Mesothelial cell of epicardium (in vitro differentiated cells): ENCODE measurements around the gene SUCLG2. TPM values are rescaled to one million over a fixed set of nuclear protein-coding genes. Genes with fewer than 3 reads are reported as not detected.
A peak's percentile ranks its signal among the peaks of the same experiment; 100 is the strongest.

Experiments used
- DNase-seq, 2 experiments: peaks; one replicate each; pipeline ENCODE4 v3.0.0; 2021; ENCODE audit warnings: low spot score in 2 of 2; ENCODE audit not compliant: unreplicated experiment in 2 of 2
- H3K27ac Mint-ChIP-seq: 2 replicates; pipeline ENCODE4 v1.8.0; 2021; ENCODE audit warnings: mixed read lengths
- H3K27me3 Mint-ChIP-seq: 2 replicates; pipeline ENCODE4 v1.8.0; 2021; ENCODE audit warnings: low read depth, mixed read lengths
- H3K36me3 Mint-ChIP-seq: 2 replicates; pipeline ENCODE4 v1.8.0; 2021; ENCODE audit warnings: mixed read lengths
- H3K4me1 Mint-ChIP-seq: 2 replicates; pipeline ENCODE4 v1.8.0; 2021; ENCODE audit warnings: mixed read lengths
- H3K4me3 Mint-ChIP-seq: 2 replicates; pipeline ENCODE4 v1.8.0; 2021; ENCODE audit warnings: mild to moderate bottlenecking, moderate library complexity, mixed read lengths
- H3K9me3 Mint-ChIP-seq: 2 replicates; pipeline ENCODE4 v1.8.0; 2021; ENCODE audit warnings: mixed read lengths
- CTCF ChIP-seq: fragments of 200-600 bp; sonication (generic); IDR thresholded peaks from one replicate; pipeline ENCODE4 v1.5.0; 2021; ENCODE audit warnings: antibody characterized with exemption; ENCODE audit not compliant: unreplicated experiment
- total RNA-seq: library from RNA; stranded (reverse); gene quantifications from 3 replicates; pipeline ENCODE4 v1.2.1, GENCODE V29; 2021

SUCLG2 gene
- total RNA-seq, 1 donor from 2014 or later: 35.0 TPM

GRCh38 chr3:67375976-67376375 is 278.4 kb downstream of the SUCLG2 start:
- Mint-ChIP-seq H3K27me3 (no peaks in the 10 kb centered on the region), H3K36me3 (peaks cover 4% of the 10 kb centered on the region), H3K4me3 (no peak overlapping the region), H3K4me1 (no peaks in the 10 kb centered on the region), H3K27ac (no peak overlapping the region), H3K9me3 (no peaks in the 10 kb centered on the region)
- no peak for DNase-seq
- TF ChIP-seq CTCF: no peak

GRCh38 chr3:67362686-67363085 is 291.7 kb downstream of the SUCLG2 start:
- H3K36me3 Mint-ChIP-seq: no peaks in the 10 kb centered on the region
- DNase-seq: no peak
- H3K4me1 Mint-ChIP-seq: peaks cover 3% of the 10 kb centered on the region
- no peaks in the 10 kb centered on the region for H3K27me3 Mint-ChIP-seq
- no peak for TF ChIP-seq CTCF
- H3K9me3 Mint-ChIP-seq: peaks cover 3% of the 10 kb centered on the region
- no peak overlapping the region for H3K27ac Mint-ChIP-seq
- no peak overlapping the region for H3K4me3 Mint-ChIP-seq

- H3K36me3 Mint-ChIP-seq: no peaks in the 10 kb centered on the region
- no peak for DNase-seq
- H3K27me3 Mint-ChIP-seq: no peaks in the 10 kb centered on the region
- H3K27ac Mint-ChIP-seq: no peak overlapping the region
- no peaks in the 10 kb centered on the region for H3K9me3 Mint-ChIP-seq
- H3K4me1 Mint-ChIP-seq: peaks cover 3% of the 10 kb centered on the region
- no peak for TF ChIP-seq CTCF
- H3K4me3 Mint-ChIP-seq: no peak overlapping the region
Measured at GRCh38 chr3:67361770-67362169, 292.6 kb downstream of the SUCLG2 start.

- Mint-ChIP-seq H3K4me1 (peaks cover 3% of the 10 kb centered on the region), H3K36me3 (no peaks in the 10 kb centered on the region), H3K27me3 (no peaks in the 10 kb centered on the region), H3K27ac (no peak overlapping the region), H3K4me3 (no peak overlapping the region), H3K9me3 (no peaks in the 10 kb centered on the region)
- no peak for DNase-seq
- TF ChIP-seq CTCF: no peak
Measured at GRCh38 chr3:67361323-67361722, 293.1 kb downstream of the SUCLG2 start.

GRCh38 chr3:67357610-67358458 is 296.6 kb downstream of the SUCLG2 start:
- Mint-ChIP-seq H3K27ac (no peak overlapping the region), H3K4me3 (no peak overlapping the region), H3K4me1 (peaks cover 1% of the 10 kb centered on the region), H3K9me3 (no peaks in the 10 kb centered on the region), H3K27me3 (no peaks in the 10 kb centered on the region), H3K36me3 (no peaks in the 10 kb centered on the region)
- no peak for DNase-seq
- peak; percentile 30 for TF ChIP-seq CTCF
